ENCODE data around the gene COPA. TPM values are rescaled to one million over a fixed set of nuclear protein-coding genes. Genes with fewer than 3 reads are reported as not detected.
A peak's percentile ranks its signal among the peaks of the same experiment; 100 is the strongest.

COPA gene
- total RNA-seq, 3 donors from 2014 or later (not counting 1 experiment from before 2014, with no cell fraction given): 140 to 167 (median 148) TPM

DNA sequence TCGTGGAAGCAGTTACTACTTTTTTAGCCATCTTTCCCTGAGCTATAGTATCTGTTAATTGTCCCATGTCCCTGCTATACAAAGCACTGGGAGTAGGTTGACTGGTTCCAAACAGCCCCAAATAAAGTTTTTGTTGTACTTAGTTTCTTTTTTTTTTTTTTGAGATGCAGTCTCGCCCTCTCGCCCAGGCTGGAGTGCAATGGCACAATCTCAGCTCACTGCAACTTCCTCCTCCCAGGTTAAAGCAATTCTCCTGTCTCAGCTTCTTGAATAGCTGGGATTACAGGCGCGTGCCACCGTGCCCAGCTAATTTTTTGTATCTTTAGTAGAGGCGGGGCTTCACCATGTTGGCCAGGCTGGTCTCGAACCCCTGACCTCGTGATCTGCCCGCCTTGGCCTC lies 3.4 kb upstream of the COPA start:
- peaks cover 16% of the 10 kb centered on the region for H3K4me1 ChIP-seq (ENCODE audit: control insufficient read depth, insufficient read depth, low read length)

GRCh38 chr1:160344936-160345335 lies 1.9 kb upstream of the COPA start:
- Mint-ChIP-seq H3K36me3 (peaks cover 9% of the 10 kb centered on the region), H3K27me3 (ENCODE audit: low read depth in 2 of 2) (no peaks in the 10 kb centered on the region), H3K4me3 (peak overlapping the region; percentile 100), H3K4me1 (peaks cover 30 to 35% of the 10 kb centered on the region in 2 donors), H3K9me3 (no peaks in the 10 kb centered on the region), H3K27ac (peak overlapping the region; percentile 13 to 99)
- Histone ChIP-seq H3K9me3 (ENCODE audit: control insufficient read depth, insufficient read depth, low read length) (no peaks in the 10 kb centered on the region), H3K27ac (ENCODE audit: low read length) (no peak overlapping the region), H3K4me1 (ENCODE audit: control insufficient read depth, insufficient read depth, low read length) (peaks cover 16% of the 10 kb centered on the region), H3K36me3 (ENCODE audit: control insufficient read depth, insufficient read depth, low read length) (peaks cover 37% of the 10 kb centered on the region), H3K4me3 (ENCODE audit: low read length) (no peak overlapping the region), H3K27me3 (ENCODE audit: control insufficient read depth, insufficient read depth, low read length) (no peaks in the 10 kb centered on the region)
- ATAC-seq (no peak), DNase-seq (no peak)
- intact Hi-C loops (cut with micrococcal nuclease): no loop called here
- TF ChIP-seq, protein P1, sequence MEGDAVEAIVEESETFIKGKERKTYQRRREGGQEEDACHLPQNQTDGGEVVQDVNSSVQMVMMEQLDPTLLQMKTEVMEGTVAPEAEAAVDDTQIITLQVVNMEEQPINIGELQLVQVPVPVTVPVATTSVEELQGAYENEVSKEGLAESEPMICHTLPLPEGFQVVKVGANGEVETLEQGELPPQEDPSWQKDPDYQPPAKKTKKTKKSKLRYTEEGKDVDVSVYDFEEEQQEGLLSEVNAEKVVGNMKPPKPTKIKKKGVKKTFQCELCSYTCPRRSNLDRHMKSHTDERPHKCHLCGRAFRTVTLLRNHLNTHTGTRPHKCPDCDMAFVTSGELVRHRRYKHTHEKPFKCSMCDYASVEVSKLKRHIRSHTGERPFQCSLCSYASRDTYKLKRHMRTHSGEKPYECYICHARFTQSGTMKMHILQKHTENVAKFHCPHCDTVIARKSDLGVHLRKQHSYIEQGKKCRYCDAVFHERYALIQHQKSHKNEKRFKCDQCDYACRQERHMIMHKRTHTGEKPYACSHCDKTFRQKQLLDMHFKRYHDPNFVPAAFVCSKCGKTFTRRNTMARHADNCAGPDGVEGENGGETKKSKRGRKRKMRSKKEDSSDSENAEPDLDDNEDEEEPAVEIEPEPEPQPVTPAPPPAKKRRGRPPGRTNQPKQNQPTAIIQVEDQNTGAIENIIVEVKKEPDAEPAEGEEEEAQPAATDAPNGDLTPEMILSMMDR (IDR thresholded peaks at IDR 0.05): no peak
- WGBS (ENCODE audit: insufficient coverage): 98% methylated on average over 6 of the region's 6 CpGs

More for the DNA sequence above, 3.4 kb upstream of the COPA start:
- Histone ChIP-seq H3K36me3 (ENCODE audit: control insufficient read depth, insufficient read depth, low read length) (peaks cover 45% of the 10 kb centered on the region), H3K4me3 (ENCODE audit: low read length) (no peak overlapping the region), H3K27ac (ENCODE audit: low read length) (peak overlapping the region; percentile 57), H3K9me3 (ENCODE audit: control insufficient read depth, insufficient read depth, low read length) (no peaks in the 10 kb centered on the region), H3K27me3 (ENCODE audit: control insufficient read depth, insufficient read depth, low read length) (no peaks in the 10 kb centered on the region)
- Mint-ChIP-seq H3K36me3 (peaks cover 14% of the 10 kb centered on the region), H3K4me1 (peaks cover 22 to 28% of the 10 kb centered on the region in 2 donors), H3K9me3 (no peaks in the 10 kb centered on the region), H3K4me3 (no peak overlapping the region), H3K27ac (peak overlapping the region in 1 of 2 donors; percentile 38), H3K27me3 (ENCODE audit: low read depth in 2 of 2) (no peaks in the 10 kb centered on the region)
- WGBS (ENCODE audit: insufficient coverage): 83% methylated on average over 10 of the region's 10 CpGs
- DNase-seq: no peak
- intact Hi-C loops (cut with micrococcal nuclease): no loop called here
- no peak for ATAC-seq
- TF ChIP-seq, protein P1 (IDR thresholded peaks at IDR 0.05): no peak

GRCh38 chr1:160344241-160344640 lies 1.2 kb upstream of the COPA start:
- peaks cover 36% of the 10 kb centered on the region for H3K36me3 ChIP-seq (ENCODE audit: control insufficient read depth, insufficient read depth, low read length)
- no peaks in the 10 kb centered on the region for H3K9me3 Mint-ChIP-seq
- H3K27ac ChIP-seq (ENCODE audit: low read length): peak overlapping the region; percentile 93
- TF ChIP-seq, protein P1 (IDR thresholded peaks at IDR 0.05): no peak
- peaks cover 16% of the 10 kb centered on the region for H3K36me3 Mint-ChIP-seq
- intact Hi-C loops (cut with micrococcal nuclease): no loop called here
- H3K27ac Mint-ChIP-seq: peak overlapping the region; percentile 99 to 100
- peaks cover 31 to 37% of the 10 kb centered on the region in 2 donors for H3K4me1 Mint-ChIP-seq
- H3K4me3 ChIP-seq (ENCODE audit: low read length): no peak overlapping the region
- DNase-seq (no peak), ATAC-seq (no peak)
- peaks cover 16% of the 10 kb centered on the region for H3K4me1 ChIP-seq (ENCODE audit: control insufficient read depth, insufficient read depth, low read length)
- H3K9me3 ChIP-seq (ENCODE audit: control insufficient read depth, insufficient read depth, low read length): no peaks in the 10 kb centered on the region
- H3K27me3 ChIP-seq (ENCODE audit: control insufficient read depth, insufficient read depth, low read length): no peaks in the 10 kb centered on the region
- 81% methylated on average over 3 of the region's 3 CpGs for WGBS (ENCODE audit: insufficient coverage)
- H3K27me3 Mint-ChIP-seq (ENCODE audit: low read depth in 2 of 2): no peaks in the 10 kb centered on the region
- peak overlapping the region; percentile 100 for H3K4me3 Mint-ChIP-seq

- Histone ChIP-seq H3K27ac (ENCODE audit: low read length) (peak overlapping the region; percentile 93), H3K9me3 (ENCODE audit: control insufficient read depth, insufficient read depth, low read length) (no peaks in the 10 kb centered on the region), H3K27me3 (ENCODE audit: control insufficient read depth, insufficient read depth, low read length) (no peaks in the 10 kb centered on the region), H3K36me3 (ENCODE audit: control insufficient read depth, insufficient read depth, low read length) (peaks cover 38% of the 10 kb centered on the region), H3K4me1 (ENCODE audit: control insufficient read depth, insufficient read depth, low read length) (peaks cover 16% of the 10 kb centered on the region), H3K4me3 (ENCODE audit: low read length) (peak overlapping the region; percentile 89)
- TF ChIP-seq, protein P1 (IDR thresholded peaks at IDR 0.05): no peak
- DNase-seq (peak in 1 of 2 donors; percentile 48), ATAC-seq (peak in 1 of 3 donors; percentile 2)
- WGBS (ENCODE audit: insufficient coverage): under 1% methylated on average over 7 of the region's 7 CpGs
- peaks cover 45% of the 10 kb centered on the region in 2 donors for H3K4me1 Mint-ChIP-seq
- peak overlapping the region; percentile 99 to 100 for H3K27ac Mint-ChIP-seq
- intact Hi-C loops (cut with micrococcal nuclease): loop anchor here (2.0 kb wide), 1 partner anchor 264 kb away; no protein-coding TSS in a partner anchor
- peak overlapping the region; percentile 100 for H3K4me3 Mint-ChIP-seq
- H3K36me3 Mint-ChIP-seq: peaks cover 26% of the 10 kb centered on the region
- no peaks in the 10 kb centered on the region for H3K9me3 Mint-ChIP-seq
- H3K27me3 Mint-ChIP-seq (ENCODE audit: low read depth in 2 of 2): no peaks in the 10 kb centered on the region
Measured at GRCh38 chr1:160342526-160342925, 524 bp downstream of the COPA start.
